DMS79 (cell line): ENCODE results near the gene SLC34A1.
A peak's percentile ranks its signal among the peaks of the same experiment; 100 is the strongest.
"Not testable (repeated sequence)": the region's sequence is repeated elsewhere in the genome, so short reads cannot be mapped to it uniquely, and the experiment has no call there.

Experiments
- DNase-seq: peaks from one replicate; lab custom pipeline; 2025; lab: John Stamatoyannopoulos, UW

Gene SLC34A1

DNA sequence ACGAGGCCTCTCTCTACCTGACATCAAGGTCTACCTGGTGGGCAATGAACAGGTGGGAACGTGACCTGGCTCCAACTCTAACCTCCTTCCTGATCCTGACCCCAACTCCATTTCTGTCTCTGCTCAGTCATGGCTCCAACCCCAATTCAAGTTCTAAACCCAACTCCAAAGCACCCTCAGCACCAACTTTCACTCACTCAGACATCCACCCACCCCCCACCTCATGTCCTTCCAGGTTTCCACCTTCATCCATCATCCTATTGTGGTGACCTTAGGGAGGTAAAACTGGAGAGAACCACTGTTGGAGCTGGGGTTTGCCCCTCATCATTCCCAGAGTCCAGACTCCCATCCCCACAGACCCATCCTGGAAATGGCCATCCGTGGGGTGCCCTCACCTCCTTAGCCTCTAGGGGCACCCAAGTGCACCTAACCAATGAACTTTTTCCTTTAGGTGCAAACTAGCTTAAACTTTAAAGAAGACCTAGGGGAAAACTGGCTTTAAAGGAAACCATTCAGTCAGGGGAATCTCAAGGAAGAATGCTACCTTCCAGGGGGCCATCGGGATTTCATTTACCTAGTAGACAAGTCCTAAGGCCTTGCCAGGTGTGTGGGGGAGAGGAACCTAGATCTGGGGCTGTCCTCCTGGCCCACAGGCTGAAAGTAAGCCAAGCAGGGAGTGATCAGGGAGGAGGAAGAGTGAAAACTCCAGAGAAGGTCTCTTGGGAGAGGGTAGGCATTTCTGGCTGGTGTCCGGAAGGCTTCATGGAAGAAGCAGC, 15.2 kb upstream of the SLC34A1 start:
- no peak for DNase-seq

DNA sequence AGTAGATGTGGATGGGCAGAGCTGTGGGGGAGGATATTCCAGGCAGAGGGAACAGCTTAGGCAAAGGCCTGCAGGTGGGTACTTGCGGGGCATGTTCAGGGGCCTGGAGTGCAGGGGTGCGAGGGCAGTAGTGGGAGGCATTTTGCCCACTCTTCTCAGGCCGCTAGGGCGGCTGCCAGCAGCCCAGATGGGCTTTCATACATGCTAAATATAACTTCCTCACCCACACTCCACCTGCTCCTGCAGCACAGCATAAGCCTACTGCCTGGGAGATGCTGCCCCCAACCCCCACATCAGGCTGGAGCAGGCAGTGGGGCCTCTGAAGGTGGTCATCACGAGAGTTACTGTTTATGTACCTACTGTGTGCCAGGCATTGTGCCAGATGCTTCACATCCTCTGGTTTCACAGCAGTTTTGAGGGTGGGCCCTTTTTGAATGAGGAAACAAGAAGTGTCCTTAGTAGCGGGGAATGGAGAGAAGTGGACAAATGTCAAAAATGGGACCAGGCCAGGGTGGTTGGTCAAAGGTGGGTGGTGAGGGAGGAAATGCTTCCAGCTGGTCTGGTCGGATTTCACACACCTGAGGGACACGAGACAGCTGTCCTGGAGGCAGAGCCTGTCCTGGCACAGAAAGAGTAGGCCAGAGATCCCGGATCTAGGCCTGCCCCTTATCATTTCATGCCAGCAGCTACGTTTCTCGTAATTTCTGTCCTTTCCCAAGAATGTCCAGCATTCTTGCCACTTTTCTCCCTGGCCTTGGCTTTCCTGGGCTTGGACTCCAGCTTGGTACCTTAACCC, 14.4 kb upstream of the SLC34A1 start:
- no peak for DNase-seq

DNA sequence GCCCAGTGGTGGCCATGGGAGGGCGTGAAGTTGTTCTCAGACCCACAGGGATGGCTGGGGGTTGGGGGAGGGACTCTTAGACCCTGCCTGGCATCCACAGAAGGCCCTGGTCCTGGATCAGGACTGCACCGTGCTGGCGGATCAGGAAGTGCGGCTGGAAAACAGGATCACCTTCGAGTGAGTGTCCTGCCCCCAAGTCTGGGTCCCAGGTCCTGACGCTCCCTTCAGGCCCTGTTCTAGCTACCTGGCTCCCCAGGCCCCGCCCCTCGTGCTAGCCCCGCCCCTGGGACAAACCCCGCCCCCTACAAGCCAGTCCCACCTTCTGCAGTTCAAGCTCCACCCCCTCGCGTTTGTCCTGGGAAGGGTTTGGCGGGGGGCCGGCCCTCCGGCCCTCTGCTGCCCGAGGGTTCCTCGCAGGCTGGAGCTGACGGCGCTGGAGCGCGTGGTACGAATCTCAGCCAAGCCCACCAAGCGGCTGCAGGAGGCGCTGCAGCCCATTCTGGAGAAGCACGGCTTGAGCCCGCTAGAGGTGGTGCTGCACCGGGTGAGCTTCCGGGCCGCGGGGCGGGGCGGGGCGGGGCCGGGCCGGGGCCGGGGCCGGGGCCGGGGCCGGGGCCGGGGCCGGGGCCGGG, 13.6 kb upstream of the SLC34A1 start:
- DNase-seq = peak; percentile 19

DNA sequence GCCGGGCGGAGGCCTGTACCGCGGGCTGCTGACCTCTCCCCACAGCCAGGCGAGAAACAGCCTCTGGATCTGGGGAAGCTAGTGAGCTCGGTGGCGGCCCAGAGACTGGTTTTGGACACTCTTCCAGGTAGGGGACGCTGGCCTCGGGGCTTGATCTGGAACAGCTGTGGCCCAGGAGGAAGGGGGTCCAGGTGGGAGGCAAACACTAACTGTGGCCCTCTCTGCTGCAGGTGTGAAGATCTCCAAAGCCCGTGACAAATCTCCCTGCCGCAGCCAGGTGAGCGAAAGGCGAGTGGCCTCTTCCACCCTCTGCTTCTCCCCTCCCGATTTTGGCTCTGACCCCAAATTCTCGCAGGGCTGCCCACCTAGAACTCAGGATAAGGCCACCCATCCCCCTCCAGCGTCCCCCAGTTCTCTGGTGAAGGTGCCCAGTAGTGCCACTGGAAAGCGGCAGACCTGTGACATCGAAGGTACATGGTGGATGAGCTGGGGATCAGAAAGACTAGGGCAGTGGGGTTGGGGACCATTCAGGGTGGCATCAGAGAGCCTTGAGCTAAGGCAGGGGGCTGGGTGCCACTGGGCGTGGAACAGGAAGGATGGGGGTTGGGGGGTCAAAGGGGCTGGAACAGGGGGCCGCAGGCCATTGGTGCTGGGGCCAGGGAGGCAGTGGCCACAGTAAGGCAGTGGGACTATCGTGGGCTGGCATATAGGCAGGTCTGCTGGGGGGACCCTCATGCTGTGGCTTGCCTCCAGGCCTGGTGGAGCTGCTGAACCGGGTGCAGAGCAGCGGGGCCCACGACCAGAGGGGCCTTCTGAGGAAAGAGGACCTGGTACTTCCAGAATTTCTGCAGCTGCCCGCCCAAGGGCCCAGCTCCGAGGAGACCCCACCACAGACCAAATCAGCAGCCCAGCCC, 12.9 kb upstream of the SLC34A1 start:
- DNase-seq = no peak

DNA sequence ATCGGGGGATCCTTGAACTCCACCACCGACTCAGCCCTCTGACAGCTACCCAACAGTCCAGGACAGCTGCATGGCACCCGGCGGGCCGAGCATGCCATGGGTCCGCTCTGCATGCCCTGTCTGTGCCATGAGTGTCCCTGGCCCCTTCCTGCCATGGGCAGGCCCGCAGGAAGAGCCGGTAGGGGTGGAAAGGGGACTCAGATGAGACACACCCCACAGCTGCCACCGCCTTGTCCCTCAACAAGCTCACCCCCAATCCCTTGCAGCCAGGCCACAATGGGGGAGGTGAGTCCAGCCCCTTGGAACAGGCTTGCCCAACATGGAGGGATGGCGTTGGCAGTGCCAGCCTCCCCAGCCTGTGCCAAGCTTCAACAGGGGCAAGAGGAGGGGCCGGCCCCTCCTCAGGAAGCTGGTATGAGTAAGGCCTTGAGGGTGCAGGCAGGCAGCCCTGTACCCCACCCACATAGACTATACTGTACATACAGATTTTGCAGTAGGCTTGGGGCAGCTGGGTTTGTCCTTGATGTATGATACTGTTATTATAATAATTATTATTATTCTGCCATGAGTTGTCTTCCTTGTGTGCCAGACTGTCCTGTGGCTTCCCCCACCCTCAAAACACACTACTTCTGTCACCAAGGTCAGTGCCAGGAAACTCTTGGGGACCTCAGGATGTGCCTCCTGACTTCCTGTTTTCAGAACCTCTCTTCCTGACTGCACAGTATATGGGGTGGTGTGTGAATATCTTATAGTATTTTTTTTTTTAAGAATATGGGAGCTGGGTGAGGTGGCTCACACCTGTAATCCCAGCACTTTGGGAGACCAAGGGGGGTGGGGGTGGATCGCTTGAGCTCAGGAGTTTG, 12.0 kb upstream of the SLC34A1 start:
- DNase-seq = no peak

DNA sequence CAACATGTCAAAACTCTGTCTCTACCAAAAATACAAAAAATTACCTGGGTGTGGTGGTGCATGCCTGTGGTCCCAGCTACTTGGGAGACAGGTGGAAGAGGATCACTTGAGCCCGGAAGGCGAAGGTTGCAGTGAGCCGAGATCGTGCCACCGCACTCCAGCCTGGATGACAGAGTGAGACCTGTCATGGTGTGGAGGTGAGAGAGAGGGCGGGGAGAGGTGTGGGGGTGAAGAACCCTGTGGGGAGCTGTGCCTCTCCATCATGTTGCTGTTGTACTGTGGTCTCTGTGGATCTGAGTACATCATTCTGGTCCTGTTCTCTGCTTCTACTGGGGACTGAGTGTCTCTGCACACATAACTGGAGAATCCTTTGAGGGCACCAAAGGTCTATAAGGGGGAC, 11.3 kb upstream of the SLC34A1 start:
- DNase-seq = no peak

DNA sequence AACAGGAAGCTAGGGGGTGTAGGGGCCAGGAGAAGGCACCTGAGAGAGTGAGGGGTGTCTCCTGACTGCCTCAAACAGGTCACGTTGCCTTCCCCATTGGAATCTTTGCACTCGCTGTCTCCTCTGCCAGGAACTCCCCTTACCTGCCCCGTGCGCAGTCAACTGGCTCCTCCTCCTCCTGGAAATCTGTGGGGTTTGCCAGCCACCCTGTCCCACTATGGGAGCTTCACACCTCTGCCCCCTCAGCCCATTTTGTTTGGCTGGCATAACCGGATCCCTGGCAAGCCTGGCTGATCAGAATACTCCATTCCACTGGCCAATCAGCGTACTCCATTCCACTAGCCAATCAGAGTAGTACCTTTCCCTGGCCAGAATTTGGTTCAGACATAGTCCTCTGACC, 10.4 kb upstream of the SLC34A1 start:
- no peak for DNase-seq

DNA sequence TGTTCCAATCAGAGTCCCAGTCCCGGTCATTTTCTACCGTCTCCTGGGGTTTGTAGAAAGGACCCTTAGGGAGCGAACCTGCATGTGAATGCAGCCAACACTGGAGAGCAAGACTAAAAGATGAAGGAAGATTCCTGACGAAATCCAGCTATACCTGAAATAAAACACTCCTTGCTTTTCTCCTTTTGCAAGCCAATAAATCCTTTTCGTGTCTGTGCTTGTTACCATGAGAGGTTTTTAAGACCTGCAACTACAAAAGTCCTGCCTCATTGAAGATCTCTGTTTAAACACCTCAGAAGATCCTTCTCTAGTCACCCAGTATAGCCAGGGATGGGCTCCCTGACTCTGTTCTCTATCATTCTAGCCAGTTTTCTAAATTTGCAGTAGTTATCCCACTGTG, 10.0 kb upstream of the SLC34A1 start:
- DNase-seq = no peak

DNA sequence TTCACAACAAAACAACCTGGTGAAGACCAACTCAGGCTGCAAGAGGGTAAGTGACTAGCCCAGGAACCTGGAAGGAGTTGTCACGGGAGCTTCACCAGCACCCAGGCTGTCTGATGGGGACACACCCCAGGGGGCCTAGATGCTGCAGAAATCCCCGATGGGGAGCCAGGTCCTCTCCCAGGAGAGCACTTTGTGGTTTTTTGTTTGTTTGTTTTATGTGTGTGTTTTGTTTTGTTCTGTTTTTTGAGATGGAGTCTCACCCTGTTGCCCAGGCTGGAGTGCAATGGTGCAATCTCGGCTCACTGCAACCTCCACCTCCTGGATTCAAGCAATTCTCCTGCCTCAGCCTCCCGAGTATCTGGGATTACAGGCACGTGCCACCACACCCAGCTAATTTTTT, 8.7 kb upstream of the SLC34A1 start:
- not testable (repeated sequence) for DNase-seq

DNA sequence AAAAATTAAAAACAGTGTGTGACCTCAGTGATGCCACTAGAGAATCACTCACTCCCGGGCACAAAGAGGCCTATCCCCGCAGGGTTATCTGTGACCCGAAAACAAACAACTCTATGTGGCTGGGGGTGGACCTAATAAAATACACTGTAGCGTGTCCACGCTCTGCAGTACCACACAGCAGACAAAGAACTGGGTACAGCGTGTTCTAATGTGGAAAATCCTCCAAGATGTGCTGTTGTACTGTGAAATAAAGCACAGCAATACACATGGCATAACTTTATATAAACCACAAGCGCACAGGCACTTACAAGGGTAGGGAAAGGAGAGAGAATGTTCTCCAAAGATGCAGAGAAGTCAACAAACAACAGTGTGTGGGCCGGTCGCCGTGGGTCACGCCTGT, 8.1 kb upstream of the SLC34A1 start:
- no peak for DNase-seq

DNA sequence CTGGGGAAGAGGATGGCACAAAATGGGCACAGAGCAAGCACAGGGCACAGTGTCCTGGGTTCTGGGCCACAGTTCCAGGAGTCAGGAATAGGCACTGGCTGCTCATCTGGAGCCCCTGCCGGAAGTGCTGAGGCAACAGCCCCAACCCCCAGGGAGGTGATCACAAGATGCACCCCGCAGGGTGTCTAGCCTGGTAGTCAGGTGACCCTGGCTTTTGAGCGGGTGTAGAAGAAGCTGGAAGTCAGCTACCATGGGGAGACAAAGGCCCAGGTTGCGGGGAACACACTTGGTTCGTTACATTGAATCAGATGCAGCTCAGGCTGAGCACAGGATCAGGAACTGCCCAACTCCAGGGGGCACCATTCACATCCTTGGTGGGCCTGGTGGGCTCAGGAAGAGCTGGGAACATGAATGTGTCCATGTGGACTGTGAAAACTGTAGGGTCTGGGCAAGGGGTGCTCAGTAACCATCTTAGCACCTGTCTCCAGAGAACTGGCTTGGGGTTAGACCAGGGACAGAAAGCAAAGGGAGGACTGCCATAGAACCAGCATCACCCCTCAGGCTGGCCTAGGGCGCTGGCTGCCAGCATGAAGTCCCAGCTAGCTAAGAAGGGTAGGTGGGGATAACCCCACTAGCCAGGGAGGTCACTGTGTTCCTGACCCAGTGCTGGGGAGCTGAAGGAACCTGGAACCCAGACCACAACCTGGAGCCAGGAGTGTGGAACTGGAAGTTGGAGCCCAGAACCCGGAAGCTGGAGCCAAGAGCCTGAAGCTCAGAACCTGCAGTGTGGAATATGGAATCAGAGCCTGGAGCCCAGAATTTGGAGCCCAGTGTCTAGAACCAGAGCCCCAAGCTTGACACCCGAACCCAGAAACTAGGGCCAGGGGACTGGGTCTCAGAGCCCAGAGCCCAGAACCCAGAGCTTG, 6.1 kb upstream of the SLC34A1 start:
- no peak for DNase-seq

DNA sequence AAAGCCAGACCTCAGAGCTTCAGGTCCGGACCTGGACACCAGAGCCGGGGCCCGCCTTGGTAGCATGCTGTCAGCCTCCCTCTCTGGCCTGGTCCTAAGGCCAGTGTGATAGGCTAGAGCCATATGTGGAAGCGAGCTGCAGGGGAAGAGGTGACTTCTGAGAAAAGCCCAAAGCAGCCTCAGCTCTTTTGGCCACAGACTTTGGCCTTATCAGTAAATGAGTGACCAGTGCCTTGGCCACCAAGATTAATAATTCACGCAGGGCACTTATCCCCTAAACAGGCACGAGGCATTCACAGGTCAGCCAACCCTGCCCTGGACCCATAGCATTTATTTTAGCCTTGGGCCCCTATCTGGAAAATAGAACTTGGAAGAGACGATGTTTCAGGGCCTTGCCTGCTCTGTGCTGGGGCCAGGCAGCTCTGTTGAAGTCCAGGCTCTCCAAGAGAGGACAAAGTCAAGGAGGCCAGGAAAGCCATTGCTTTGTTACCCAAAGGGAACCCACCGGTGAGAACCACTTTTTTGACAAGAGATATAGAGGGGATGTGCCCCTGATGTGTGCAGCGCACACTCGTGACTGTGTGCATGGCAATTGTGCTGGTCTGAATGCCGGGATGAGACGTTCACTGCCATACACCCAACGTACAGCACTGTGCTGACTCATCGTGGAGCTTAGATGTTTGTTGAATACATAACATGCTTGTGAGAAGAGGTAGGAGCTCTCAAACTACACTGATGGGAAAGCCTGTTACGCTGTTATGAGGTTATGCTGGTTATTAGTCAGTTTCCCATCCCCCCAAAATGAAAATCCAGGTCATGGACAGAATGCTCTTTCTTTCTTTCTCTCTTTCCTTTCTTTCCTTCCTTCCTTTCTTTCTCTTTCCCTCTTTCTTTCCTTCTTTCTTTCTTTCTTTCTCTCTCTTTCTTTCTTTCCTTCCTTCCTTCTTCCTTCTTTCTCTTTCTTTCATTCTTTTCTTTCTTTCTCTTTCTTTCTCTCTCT, 5.0 kb upstream of the SLC34A1 start:
- no peak for DNase-seq

DNA sequence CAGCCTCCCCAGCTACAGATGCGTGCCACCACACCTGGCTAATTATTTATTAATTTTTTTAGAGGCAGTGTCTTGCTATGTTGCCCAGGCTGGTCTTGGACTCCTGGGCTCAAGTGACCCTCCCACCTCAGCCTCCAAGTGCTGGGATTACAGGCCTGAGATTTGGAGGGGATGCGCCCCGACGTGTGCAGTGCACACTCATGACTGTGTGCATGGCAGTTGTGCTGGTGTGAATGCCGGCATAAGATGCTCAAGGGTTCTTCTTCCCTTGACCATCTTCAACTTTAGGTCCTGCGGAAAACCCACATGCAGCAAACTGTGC, 3.5 kb upstream of the SLC34A1 start:
- DNase-seq = no peak

DNA sequence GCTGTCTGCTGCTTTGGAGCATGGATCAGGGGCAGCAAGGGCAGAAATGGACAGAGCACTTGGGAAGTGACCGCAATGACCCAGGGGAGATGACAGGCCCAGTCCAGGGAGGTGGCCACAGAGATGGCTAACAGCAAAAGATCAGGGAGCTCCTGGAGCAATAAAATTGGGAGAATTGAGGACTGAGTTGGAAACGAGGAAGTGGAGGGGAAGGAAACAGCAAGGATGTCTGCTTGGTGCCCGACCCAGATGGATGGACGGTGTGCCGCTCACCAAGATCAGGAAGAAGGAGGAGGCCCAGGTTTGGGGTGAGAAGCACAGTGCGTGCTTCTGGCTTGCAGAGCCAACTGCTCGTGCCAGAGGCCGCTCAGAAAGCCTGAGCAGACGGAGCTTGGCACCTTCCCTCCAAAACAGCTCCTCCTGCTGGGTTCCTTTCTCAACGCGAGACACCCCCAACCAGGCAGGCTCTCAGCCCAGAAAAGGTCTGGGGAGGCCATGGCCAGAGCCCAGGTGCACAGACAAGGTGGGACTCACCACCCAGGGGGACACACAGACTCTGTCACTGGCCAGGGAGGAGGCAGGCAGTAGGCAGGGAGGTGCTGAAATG, 1.7 kb upstream of the SLC34A1 start:
- DNase-seq = no peak

DNA sequence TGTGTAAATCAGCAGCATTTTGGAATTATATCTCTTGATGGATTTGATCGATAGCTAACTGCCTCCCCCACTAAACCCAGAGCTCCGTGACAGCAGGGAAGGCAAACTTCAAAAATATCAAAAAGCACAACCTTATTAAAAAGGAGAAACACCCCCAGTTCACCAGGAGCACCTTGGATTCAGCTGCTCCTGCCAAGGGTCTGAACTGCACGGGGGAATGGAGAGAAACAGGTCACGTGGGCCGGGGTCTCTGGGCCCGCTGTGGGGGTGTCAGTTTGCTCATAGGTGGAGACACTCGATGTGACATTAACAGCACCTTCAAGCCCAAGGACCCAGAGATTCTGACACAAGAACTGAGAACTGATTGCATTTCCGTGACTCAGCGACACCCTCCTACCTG, 1.1 kb upstream of the SLC34A1 start:
- DNase-seq = no peak

DNA sequence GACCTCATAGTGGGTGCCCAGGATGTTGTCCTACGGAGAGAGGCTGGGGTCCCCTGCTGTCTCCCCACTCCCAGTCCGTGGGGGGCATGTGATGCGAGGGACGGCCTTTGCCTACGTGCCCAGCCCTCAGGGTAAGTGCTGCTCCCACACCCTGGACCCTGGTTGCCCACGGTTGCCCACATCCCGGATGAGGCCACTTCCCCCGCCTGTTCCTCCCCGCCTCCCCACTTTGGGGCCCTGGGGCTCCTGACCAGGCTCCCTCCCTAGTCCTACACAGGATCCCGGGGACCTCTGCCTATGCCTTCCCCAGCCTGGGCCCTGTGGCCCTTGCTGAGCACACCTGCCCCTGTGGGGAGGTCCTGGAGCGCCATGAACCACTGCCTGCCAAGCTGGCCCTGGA, 1.5 kb downstream of the SLC34A1 start:
- no peak for DNase-seq

DNA sequence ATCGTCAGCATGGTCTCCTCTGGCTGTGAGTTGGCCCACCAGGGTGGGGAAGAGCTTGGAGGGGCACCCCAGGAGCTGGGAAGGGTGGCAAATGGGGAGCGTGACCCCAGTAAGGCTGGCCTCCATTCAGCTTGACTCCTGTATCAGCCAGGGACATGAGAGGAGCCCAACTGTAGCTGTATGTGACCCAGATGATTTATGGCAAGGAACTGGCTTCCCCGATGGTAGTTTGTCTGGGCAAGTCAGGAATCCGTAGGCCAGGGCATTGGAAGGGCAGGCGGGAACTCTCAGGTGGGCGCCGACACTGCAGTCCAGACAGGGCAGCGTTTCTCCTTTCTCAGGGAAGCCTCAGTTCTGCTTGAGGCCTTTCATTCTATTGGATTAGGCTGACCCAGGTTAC, 2.3 kb downstream of the SLC34A1 start:
- DNase-seq = no peak

DNA sequence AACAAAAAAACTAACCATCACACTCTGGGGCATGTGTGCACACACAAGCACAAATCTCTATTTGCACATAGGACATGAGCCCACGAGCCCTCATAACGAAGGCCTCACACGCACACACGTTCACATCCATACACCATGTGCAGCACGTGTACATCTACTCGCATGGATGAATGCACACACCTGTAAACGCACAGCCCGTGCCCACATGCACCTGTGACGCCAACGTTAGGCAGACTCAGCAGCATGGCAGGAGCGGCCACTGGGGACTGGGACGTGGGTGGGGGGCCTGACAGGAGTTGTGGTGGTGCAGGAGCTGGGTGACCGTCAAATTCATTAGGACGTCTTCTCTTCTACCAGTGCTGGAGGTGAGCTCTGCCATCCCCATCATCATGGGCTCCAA, 3.2 kb downstream of the SLC34A1 start:
- no peak for DNase-seq
